GM12891 (cell line): Measurements from ENCODE around the gene CD4.

ENCODE experiments used
- PAX5 ChIP-seq: IDR thresholded peaks from 2 replicates; pipeline ENCODE4 v1.6.1; 2011; ENCODE audit warnings: low read length, moderate library complexity, mild to moderate bottlenecking; ENCODE audit not compliant: insufficient read depth, severe bottlenecking
- POLR2A ChIP-seq: IDR thresholded peaks from 2 replicates; pipeline ENCODE4 v1.6.1; 2011; ENCODE audit warnings: low read depth, low read length, control low read depth
- POLR2AphosphoS5 ChIP-seq: IDR thresholded peaks from 2 replicates; pipeline ENCODE4 v1.6.1; 2011; ENCODE audit warnings: low read depth, low read length, control low read depth
- POU2F2 ChIP-seq: IDR thresholded peaks from 2 replicates; pipeline ENCODE4 v1.6.1; 2011; ENCODE audit warnings: low read depth, mild to moderate bottlenecking, control low read depth, low read length, moderate library complexity
- SPI1 ChIP-seq: IDR thresholded peaks from 2 replicates; pipeline ENCODE4 v1.6.1; 2011; ENCODE audit warnings: low read depth, low read length, control low read depth
- TAF1 ChIP-seq: IDR thresholded peaks from 2 replicates; pipeline ENCODE4 v1.6.1; 2011; ENCODE audit warnings: low read depth, low read length, control low read depth

DNA sequence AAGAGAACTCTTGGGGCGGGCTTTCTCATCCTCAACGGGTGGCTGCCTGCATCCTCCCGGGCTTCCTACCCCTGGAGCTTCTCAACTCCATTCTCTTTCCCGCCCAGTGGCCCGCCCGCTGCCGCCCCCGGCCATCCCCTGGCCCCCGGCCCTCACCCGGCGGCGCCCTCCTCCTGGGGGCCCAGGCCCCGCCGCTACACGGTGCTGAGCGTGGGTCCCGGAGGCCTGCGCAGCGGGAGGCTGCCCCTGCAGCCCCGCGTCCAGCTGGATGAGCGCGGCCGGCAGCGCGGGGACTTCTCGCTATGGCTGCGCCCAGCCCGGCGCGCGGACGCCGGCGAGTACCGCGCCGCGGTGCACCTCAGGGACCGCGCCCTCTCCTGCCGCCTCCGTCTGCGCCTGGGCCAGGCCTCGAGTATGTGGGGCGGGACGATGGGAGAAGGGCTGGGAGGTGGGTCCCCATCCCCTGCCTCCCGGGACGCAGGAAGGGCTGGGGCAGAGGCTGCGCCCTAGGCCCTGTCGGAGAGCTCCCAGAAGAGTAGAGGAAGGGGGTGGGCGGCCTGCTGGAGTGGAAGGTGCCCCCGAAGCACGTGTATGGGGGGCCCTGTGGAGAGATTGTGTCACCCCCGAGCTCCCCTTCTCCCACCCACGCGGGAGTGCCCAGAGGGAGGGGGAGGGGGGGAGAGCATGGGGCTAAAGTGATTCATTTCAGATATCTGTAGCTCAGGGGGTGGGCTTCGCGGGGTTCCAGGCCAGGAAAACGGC is 15.6 kb upstream of the CD4 start:
- TF ChIP-seq PAX5 (no peak), POLR2AphosphoS5 (no peak), POLR2A (no peak), SPI1 (no peak), POU2F2 (no peak), TAF1 (no peak)
